ENCODE results near the gene GATAD2A. TPM values are rescaled to one million over a fixed set of nuclear protein-coding genes. Genes with fewer than 3 reads are reported as not detected.

Gene GATAD2A
- total and polyA plus RNA-seq, 10 of the 15 experiments (the other 5 are each of a cell fraction or from before 2014, with no cell fraction given) = 2.6 to 173 (median 32.0) TPM

GRCh38 chr19:19405971-19406877 is 749 bp downstream of the GATAD2A start:
- Histone ChIP-seq H3K27me3 (replicated peaks in 1 of 2; ENCODE audit: control insufficient read depth in 2 of 2, insufficient read depth in 2 of 2, low read length in 1 of 2) (no peaks in the 10 kb centered on the region), H3K36me3 (ENCODE audit: control insufficient read depth in 2 of 2, insufficient read depth in 2 of 2, low read length in 1 of 2) (peaks cover 0 to 2% of the 10 kb centered on the region in 2 experiments; a peak in 2 of 4 replicates), H3K4me3 (peak overlapping the region; percentile 79), H3K4me2 (ENCODE audit: control insufficient read depth, insufficient read depth) (peak overlapping the region; percentile 94), H3K9me3 (replicated peaks; ENCODE audit: control insufficient read depth, insufficient read depth, low read length) (no peaks in the 10 kb centered on the region), H3K9ac (ENCODE audit: control insufficient read depth, insufficient read depth, low read length) (peak overlapping the region; percentile 66), H3K27ac (ENCODE audit: control insufficient read depth, insufficient read depth) (peak overlapping the region; percentile 62), H2AFZ (ENCODE audit: control insufficient read depth, low read depth, low read length) (no peak overlapping the region; the same call in 1 of the 2 replicates), H3K79me2 (ENCODE audit: control insufficient read depth, insufficient read depth, low read length) (peaks cover 53% of the 10 kb centered on the region), H3K4me1 (ENCODE audit: control insufficient read depth, insufficient read depth, low read length) (peaks cover 29% of the 10 kb centered on the region), H4K20me1 (ENCODE audit: control insufficient read depth, insufficient read depth) (peaks cover 10% of the 10 kb centered on the region)
- BruUV-seq (replicated peaks) = no TSS peak
- ATAC-seq = peak; percentile 40
- RAD21 ChIA-PET (ENCODE audit: unreplicated experiment) = interaction anchor here (0.9 to 4.0 kb wide), 22 partner anchors 9 to 250 kb away, joined by 3 to 55 read pairs (median 6); partner anchors contain the start of genes NDUFA13 and TSSK6
- in situ Hi-C loops (cut with MboI) (no loop called here), intact Hi-C loops (cut with micrococcal nuclease; ENCODE audit: unreplicated experiment) (loop anchor here (2.0 to 5.0 kb wide), 3 partner anchors 21 to 51 kb away; no protein-coding TSS in a partner anchor)
- POLR2A ChIA-PET = interaction anchor here (0.6 to 2.3 kb wide), 15 partner anchors 10 to 1104 kb away, joined by 3 to 16 read pairs (median 4); no protein-coding TSS in a partner anchor
- CTCF ChIA-PET = interaction anchor here (0.6 to 6.8 kb wide), 21 partner anchors 9 to 250 kb away, joined by 3 to 85 read pairs (median 4); no protein-coding TSS in a partner anchor
- no peak for DNase-seq (ENCODE audit: low read depth, low spot score)
- FAIRE-seq = no peak
- SMC1A ChIA-PET (ENCODE audit: uncharacterized antibody, unreplicated experiment) = interaction anchor here (0.9 to 8.6 kb wide), 13 partner anchors 9 to 83 kb away, joined by 3 to 57 read pairs (median 6); no protein-coding TSS in a partner anchor
- WGBS (ENCODE audit: insufficient coverage, insufficient replicate concordance, low lambda C conversion rate, missing lambda C conversion rate) = 1% methylated on average over 38 of the region's 87 CpGs
- TF ChIP-seq DPF2 (IDR thresholded peaks at IDR 0.05) = peak; percentile 16; the same call in 1 of the 2 replicates
- no peak for TF ChIP-seq ZNF207 (IDR thresholded peaks at IDR 0.05; ENCODE audit: borderline replicate concordance)
- TF ChIP-seq BRCA1 (IDR thresholded peaks at IDR 0.05; ENCODE audit: low read depth, low read length) = no peak
- TF ChIP-seq PKNOX1 (IDR thresholded peaks at IDR 0.05) = peak; percentile 58; the same call in 1 of the 2 replicates
- TF ChIP-seq EGR1 (IDR thresholded peaks at IDR 0.05; ENCODE audit: borderline replicate concordance in 1 of 2, low read depth in 2 of 2, low read length in 2 of 2) = peak in 1 of 2 experiments; percentile 94; a peak in 2 of 3 replicates
- TF ChIP-seq CBX3 (IDR thresholded peaks at IDR 0.05; ENCODE audit: borderline replicate concordance, low read depth) = no peak
- no peak for TF ChIP-seq ZBTB4 (CRISPR knock-in tag; IDR thresholded peaks at IDR 0.05)
- no peak for TF ChIP-seq TAF1 (IDR thresholded peaks at IDR 0.05; ENCODE audit: borderline replicate concordance, low read depth, low read length)
- TF ChIP-seq BHLHE40 (IDR thresholded peaks at IDR 0.05; ENCODE audit: borderline replicate concordance in 1 of 2, low read depth in 2 of 2, low read length in 1 of 2) = peak in 1 of 2 experiments; percentile 35; a peak in 1 of 4 replicates
- TF ChIP-seq CBFB (IDR thresholded peaks at IDR 0.05; ENCODE audit: low read depth) = no peak
- TF ChIP-seq EED (IDR thresholded peaks at IDR 0.05; ENCODE audit: low read depth) = no peak
- TF ChIP-seq BACH1 (IDR thresholded peaks at IDR 0.05; ENCODE audit: borderline replicate concordance) = peak; percentile 17; the same call in 1 of the 2 replicates
- no peak for TF ChIP-seq IRF3 (IDR thresholded peaks at IDR 0.05)
- no peak for TF ChIP-seq TCF7 (IDR thresholded peaks at IDR 0.05; ENCODE audit: borderline replicate concordance)
- TF ChIP-seq ELK1 (IDR thresholded peaks at IDR 0.05; ENCODE audit: low read depth, low read length) = no peak

All from GM12878 (cell line).